Fibroblast of skin of abdomen (primary cell): ENCODE results near the gene DPH5.
A peak's percentile ranks its signal among the peaks of the same experiment; 100 is the strongest.

Source experiments
- DNase-seq: peaks from one replicate; pipeline ENCODE4 v3.0.0-alpha.2; 2013

Gene DPH5

DNA sequence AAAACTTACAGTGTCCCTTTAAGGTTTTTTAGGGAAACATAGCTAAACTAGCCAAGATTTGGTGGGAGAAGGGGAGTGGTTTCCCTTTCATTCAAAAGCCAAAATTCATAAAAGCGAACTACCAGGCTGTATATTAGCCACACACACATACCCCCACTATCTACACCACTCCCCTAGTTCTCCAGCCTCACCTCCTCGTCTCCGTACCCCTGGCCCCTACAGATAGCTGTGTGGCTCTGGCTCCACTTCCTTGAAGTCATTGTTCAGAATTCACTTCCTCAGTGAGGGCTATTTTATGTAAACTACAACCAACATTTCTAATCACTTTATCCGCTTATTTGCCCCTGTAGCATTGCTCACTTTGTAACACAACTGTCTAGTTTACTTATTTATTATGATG, 5.3 kb upstream of the DPH5 start:
- DNase-seq = no peak

DNA sequence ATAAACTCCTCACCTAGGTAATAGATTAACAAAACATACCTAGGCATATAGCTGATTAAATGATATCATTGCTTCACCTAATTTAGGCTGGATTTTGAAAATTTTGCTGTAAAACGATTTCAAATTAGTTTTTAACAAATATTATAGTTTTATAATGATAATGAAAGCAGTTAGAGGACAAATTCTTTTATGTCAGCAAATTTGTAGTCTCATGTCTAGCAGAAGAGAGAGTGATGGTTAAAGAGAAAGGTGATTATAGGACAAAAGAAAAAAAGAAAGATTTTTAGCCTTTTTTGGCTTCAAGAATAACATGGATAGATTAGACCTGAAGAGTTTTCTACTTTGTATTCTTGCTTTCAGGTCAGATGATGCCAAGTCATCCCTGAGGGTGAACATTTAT, 3.6 kb upstream of the DPH5 start:
- no peak for DNase-seq

DNA sequence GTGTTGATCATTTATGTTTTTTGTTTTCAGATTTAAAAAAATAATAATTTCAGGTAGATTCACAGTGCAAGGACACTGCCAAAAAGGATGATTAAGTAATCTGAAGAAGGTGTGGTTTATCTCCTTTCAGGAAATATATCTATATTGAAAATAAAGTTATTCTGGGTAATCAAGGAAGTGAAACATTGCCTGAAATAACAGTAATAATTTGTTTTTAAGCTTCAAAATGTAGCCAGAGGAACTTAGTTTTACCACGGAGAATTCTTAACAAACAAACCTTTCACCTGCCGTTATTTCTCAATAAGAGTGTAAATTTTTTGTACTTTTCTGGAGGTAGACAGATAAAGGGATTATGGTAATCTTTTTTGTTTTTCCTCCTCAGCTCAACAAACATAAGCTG, 2.9 kb upstream of the DPH5 start:
- no peak for DNase-seq

DNA sequence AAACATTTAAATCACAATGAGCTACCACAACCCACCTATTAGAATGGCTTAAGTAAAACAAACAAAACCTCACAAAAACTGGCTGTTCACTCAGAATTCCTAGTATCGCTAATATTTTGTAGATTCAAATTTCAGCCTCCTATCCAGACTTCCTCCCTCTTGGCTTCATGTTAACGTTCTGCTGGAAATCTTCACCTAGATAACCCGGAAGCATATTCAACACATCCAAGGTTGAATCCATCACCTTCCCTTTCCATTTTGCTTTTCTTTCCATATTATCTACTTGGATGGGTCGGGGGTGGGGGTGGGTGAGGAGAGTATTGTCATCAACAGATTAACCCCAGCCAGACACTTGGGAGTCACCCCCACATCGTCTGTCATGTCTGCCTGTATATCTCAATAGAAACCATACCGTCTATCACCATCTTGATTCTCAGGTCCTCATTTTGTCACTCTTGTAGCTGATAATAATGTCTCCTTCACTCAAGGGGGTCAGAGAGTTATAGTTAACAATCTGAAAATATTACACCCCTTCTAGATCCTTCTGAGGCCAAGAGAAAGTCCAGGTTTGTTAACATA, 1.7 kb upstream of the DPH5 start:
- DNase-seq = no peak

DNA sequence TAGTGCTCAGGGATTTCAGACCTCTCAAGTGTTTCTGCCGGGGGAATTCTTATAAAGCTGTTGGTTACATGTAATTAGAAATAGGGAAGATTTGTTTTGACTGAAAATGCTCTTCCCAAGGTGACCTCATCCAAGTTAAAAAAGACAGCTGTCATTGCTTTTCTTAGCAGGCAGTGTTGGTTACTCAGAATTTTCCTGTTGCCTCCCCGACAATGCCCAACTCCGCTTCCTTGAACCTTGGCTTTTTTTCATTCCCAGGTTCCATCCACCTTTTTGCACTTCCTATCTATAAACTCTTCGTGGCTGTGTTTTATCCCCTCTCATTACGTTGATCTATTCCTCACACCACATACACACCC, 825 bp upstream of the DPH5 start:
- DNase-seq = no peak

DNA sequence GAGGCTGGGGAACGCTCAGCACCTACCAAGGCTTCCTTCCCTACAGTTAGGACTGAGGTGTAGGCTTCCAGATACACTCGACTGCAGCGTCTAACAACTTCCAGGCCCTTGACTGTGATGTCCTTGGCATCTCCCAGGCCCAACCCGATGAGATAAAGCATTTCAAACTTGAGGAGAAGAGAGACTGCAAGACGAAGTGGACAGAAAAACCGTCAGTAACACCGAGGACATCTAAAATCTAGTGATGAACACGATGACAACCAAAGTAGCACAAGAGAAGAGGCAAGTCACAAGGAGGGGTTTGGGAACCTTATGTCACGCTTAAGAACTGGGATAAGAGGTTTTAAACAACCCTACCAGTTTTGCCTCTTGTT, 314 bp downstream of the DPH5 start:
- DNase-seq = peak; percentile 20

DNA sequence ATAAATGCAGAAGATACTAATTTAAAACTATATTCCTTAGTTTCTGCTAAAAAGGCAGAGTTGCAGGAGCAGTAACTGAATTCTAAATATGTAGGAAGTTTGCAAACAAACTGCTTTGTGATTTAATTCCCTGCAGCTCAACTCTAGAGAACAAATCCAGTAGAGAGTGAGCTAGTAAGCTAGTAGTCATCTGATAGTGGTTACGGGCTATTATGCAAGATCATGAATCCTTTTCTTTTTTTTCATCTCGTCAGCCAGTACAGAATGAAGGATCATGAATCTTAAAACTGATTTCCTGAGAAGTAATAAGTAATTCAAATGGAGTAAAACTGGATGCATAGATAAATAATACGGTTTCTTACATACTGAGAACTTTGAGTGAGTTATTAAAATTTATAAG, 3.3 kb downstream of the DPH5 start:
- peak; percentile 53 for DNase-seq

DNA sequence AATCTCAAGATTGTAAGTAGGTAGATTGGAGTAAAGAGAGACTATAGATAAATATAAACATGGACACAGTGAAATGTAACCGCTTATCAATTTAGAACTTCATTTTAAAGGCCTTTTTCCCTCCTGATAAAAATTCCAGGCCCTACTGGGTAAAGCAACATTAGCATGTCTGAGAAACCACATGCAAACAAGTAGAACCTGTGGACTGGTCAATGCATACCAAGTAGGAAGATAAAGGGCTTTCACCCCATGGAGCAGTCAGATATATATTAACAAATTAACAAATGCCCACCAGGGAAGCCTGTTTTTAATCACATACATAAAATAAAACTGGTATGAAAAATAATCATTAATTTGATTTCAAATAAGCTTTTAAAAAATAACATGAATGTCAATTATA, 8.1 kb downstream of the DPH5 start:
- DNase-seq = no peak

DNA sequence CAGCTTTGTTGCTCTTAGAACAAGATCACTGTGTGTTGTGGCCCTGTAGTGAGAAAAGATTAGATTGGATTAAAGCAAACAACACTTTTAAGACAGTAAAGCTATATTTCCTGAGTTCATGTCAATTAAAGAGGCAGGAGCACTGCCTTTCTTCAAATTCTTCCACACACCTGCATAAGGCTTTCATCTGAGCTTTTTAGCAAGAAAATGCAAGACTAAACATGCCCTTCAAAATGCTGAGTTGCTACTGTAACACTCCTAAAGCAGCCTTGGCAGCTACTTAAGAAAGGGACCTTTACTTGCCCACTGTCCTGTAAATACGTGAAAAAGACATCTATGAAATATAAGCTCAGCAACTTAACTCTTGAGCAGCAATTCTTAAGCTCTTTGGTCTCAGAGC, 11.8 kb downstream of the DPH5 start:
- DNase-seq = no peak

DNA sequence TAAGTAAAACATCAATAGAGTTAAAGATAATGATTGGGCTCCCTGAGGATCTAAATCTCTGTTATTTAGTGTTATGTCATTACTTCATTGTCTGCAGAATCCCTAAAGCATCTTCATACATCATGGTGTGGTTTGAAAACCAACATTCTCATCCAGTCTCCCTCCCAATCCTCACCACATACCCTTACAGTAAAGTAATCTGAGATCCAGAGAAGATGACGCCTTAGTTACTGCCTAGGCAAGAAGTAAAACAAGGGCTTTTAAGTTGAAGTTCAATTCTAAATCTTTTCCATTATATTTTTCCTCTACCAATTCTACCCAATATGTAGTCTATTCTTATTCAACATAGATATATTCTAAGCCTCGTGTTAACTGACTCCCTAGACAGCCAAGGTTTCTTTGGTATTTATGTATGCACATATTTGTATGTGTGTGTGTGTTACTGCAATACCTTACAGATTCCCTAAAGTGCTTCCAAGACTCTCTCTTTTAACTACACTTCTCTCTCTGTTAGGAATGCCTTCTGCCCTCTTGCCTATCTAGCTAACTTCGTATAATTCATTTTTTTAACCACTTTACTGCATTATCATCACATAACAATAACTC, 17.3 kb downstream of the DPH5 start:
- peak; percentile 61 for DNase-seq

DNA sequence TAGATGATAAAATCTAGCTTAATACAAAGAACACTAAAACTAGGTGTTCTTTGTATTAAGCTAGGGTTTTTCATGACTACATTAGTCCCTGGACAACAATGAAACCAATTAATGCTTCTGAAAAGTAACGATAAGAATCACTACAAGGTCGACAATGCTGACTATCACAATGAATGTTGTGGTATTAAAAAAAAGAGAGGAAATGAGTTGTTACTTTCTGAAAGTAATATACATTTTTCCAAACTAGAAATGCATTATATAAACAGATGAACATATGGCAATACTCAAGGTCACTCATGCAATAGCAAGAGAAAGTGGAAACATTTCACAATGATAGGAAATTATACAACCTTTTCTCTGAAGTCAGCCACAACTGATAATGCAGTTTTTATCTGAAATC, 19.0 kb downstream of the DPH5 start:
- DNase-seq = no peak

DNA sequence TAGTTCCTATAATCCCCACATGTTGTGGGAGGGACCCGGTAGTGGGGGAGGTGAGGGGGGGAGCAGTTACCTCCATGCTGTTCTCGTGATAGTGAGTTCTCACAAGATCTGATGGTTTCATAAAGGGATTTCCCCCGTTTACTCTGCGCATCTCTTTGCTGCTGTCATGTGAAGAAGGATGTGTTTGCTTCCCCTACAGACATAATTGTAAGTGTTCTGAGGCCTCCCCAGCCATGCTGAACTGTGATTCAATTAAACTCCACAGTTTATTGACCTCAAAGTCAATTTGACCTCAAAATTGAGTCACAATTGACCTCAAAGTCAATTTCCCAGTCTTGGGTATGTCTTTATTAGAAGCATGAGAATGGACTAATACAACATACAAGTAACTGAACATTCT, 19.7 kb downstream of the DPH5 start:
- DNase-seq = no peak

DNA sequence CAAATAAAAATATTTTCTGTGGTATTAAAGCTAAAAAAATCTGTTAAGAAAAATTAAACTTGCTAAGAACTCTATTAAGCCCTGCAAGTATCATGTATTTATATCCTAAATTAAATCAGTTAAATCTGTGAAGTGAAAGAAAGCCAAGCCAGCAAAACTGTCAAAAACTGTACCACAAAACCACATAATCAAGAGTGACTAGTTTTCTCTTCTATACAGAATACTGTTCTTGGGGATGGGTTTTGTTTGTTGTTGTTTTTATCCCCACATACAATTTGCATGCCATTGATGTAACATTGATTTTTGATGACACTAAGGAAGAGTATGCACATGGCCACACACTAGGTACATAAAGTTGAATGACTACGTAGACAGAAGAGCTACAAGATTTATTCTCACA, 20.4 kb downstream of the DPH5 start:
- DNase-seq = no peak

DNA sequence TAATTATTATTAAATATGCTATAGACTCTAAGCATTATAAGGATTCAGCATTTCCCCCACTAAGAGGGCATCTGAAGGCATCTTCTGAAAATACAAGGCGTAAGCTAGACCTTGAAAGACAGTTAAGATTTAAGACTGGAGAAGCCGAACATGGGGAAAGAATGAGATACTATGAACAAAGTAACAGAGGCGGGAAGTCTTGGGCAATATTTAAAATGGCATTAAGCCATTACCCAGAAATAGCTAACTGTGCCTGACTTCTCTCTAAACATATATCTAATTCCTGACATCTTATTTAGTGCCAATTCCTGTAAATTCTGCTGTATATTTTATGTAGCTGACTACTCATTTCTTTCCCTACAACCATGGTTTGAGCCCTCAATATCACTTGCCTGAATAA, 20.9 kb downstream of the DPH5 start:
- DNase-seq = peak; percentile 56

DNA sequence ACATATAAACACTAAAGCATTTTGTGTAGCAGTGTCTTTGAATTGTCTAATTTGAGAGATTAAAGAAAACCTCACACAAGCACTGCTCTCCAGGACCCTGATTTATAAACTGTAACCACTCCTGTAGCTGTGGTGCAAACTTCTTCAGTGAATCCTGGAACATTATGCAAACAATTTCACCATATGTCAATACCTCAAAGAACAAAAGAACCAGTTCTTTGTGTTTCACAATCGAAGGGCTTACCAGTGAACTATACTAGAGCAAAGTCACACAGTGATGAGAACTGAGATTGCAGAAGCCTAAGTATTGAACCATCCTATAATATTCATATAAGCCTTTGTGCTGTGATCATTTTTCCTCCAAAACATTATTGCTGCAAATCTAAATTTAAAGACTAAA, 21.5 kb downstream of the DPH5 start:
- DNase-seq = peak; percentile 57

DNA sequence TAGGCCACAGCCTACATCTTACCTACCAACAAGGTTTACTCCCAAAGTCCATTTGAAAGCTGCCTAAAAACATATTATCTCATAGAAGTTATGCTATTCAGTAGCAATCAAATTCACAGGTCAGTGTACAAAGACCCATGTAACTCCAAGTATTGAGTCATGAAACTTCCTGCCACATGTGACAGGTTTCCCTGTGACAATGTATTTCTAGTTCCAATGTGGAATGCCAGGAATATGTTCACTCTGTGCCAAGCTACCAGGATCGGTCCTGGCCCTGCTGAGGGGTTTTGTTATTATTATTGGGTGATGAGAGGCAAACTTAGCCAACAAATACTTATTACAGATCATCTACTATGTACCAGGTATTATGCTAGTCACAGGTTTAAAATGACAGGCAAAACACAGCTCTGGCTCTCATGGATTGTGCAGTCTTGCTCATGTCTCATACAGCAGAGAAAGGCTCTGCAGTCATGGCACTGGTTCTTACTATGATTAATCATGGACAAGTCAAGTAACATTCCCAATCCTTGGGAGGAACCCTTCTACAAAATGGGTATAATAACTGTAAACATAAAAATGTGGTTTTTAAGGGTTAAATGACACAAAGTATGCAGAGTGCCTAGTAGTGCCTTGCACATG, 22.5 kb downstream of the DPH5 start:
- no peak for DNase-seq

DNA sequence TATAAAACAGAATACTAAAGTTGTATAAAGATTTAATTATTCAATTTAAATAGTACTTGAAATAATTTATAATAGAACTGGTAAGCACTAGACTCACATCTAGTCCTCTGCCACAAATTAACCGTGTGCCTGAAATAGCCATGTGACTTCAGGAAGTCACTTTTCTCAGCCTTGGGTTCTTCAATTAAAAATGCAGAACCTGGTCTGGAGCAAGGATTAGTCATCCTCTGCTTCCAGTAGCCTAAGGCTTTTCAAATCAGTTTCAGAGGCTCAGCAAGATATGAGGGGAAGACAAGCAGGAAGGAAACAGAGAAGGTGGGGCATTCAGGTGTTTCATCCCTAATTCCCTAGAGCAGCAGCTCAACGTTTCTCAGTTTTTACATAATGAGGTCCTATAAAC, 23.0 kb downstream of the DPH5 start:
- DNase-seq = no peak

DNA sequence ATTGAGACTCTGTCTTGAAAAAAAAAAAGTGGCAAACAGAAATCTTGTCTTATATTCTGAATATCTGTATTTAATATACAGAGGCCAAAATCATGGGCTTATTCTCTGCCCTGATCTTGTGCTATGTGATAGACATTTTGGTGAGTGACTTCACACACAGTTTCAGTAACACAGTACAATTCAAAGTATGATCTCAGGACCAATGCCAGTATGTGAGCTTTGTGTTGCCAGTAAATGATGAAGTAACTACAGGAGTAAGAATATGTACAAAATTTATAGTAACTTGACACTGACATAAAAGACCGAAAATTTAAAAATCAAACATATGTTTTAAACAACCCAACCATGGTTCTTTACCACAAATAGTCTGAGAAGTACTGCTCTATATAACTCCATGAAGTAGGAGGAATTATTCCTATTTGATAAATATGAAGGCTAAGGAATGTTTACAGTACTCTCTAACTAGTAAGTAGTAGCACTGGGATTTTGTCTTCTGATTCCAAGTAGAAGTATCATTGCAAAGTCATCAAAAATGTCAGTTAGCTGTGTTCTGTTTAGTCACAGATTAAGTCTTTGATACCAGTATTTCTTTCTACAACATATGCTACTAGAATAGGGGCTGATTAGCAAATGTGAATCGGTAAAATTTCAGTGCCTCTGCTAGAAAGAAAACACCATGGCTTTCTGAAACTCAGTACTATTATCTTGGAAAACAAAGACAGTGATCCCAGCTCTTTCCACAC, 25.3 kb downstream of the DPH5 start:
- DNase-seq = no peak

DNA sequence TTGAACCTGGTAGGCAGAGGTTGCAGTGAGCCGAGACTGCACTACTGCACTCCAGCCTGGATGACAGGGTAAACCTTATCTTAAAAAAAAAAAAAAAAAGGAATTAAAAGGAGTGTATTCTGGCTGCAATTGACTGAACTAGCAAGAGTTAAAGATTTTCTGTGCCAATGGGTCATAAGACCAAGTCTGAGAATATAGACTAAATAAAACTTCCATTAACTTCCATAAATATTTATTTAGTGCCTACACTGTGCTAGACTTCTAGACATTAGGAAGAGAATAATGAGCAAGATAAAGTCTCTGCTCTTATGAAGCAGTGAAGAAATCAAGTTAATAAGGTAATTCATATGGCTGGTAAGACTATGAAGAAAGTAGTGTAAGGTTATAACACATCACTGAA, 27.2 kb downstream of the DPH5 start:
- no peak for DNase-seq

DNA sequence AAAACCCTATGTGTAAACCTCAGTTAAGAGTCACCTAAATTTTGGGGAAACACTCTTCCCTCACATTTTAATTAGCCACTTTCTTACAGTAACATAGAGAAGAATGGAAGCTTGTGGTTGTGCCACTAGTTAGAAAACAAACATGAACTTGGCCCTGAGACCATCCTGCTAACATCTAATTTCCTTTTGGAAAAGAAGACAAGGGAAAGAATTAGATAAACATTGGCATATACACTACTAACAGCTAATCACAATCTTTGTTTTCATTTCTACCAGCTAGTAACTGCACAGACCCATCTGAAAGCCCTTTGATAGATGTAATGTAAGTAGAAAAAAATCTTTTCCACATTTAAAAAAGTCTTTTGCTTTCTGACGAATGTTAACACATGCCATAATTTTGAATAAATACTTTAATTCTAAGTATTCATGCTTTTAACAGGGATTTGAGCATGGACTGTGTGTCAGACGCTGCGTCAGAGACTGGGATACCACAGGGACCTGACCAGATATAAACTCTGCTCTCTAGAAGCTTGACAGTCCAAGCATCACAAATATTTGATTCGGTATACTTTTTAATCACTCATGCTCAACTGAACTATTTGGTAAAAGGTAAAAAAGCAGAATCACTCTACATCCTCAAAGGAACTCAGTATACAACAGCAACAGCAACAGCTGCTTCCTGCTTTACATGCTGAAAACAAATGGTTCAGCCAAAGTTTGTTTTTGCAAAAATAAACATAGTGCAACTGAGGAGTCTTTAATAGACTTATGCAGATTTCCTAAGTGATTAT, 30.2 kb downstream of the DPH5 start:
- DNase-seq = no peak

DNA sequence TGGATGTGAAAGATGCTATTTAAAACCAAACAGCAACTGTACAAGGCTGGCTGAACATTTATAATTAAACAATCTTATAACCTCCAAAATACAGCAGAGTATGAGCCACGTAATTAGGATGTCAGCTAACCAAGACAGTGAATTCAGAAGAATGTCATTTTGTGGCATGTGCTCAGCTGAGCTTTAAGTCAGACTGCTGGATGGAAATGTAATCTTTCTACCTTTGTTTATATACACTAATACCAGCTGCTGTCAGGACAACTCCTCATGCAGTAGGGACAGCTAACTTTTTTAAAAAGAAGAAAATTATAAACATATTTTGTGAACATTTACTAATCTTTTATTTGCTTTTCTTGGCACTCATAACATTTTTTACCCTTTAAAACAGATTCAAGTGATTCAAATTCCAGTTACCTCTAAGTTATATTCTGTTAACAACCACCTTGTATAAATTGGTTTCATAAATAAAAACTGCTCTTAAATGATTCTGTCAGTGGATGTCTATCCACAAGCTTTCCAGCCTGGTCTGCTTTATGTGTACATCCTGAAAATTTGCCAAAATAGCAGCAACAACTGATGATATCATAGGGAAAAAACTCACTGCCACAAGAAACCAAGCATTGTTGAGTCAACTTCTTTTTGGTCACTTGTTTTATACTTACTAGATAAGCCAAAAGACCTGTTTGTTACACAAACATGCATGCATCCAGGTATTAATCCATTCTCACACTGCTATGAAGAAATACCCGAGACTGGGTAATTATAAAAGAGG, 36.1 kb downstream of the DPH5 start:
- peak; percentile 84 for DNase-seq

DNA sequence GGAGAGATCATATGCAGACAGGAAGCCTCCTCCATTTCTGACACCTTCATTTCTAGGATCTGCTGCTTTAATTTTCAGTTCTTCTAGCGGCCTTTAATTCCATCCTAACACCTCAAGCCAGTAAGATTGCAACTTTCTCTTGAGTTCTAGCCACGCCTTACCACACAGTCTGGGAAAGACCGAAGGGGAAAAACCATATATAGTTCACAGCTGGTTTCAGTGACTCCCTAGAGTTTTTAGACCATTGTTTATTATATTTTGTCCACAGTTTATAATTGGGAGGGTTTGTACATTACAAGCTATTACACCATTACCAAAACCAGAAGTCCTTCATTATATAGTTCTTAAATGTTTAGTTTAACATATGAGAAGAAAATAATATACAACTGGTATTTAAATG, 37.5 kb downstream of the DPH5 start:
- DNase-seq = no peak
